ENCODE data around the gene SH3PXD2A.

DNA sequence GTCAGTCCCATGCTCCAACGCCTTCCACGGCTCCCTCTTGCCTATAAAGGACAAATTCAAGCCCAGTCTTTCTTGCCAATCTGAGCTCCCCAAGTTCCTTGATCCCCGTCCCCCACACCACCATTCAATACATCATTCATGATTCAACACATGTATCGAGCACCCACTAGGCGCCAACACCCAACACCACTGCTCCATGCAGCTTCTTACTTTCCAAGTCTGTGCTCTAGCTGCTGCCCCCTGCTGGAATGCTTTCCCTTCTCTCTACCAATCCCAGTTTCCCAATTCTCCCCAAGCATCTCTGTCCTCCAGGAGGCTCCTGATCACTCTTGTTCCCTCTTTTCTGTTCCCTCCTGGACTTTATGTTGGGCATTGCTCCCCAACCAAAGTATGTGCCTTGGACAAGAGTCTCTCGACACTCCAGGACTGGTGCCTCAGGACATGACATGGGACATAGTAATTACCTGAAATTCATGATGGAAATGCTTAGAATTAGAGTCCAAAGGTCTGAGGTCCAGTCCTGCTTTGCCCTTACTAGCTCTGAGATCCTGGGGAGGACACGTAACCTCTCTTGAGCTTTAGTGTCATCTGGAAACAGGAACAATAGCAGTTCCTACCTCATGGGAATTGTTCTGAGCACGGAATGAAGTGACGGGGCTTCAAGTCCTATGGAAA, 189.2 kb downstream of the SH3PXD2A start:
- TF ChIP-seq, protein P1, sequence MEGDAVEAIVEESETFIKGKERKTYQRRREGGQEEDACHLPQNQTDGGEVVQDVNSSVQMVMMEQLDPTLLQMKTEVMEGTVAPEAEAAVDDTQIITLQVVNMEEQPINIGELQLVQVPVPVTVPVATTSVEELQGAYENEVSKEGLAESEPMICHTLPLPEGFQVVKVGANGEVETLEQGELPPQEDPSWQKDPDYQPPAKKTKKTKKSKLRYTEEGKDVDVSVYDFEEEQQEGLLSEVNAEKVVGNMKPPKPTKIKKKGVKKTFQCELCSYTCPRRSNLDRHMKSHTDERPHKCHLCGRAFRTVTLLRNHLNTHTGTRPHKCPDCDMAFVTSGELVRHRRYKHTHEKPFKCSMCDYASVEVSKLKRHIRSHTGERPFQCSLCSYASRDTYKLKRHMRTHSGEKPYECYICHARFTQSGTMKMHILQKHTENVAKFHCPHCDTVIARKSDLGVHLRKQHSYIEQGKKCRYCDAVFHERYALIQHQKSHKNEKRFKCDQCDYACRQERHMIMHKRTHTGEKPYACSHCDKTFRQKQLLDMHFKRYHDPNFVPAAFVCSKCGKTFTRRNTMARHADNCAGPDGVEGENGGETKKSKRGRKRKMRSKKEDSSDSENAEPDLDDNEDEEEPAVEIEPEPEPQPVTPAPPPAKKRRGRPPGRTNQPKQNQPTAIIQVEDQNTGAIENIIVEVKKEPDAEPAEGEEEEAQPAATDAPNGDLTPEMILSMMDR (IDR thresholded peaks at IDR 0.05) = peak in 5 of 6 experiments; percentile 15 to 49 (median 38)
- TF ChIP-seq POLR2A (IDR thresholded peaks at IDR 0.05) = no peak

All from adrenal gland (tissue), 5 donors.